Mucosa of descending colon (tissue), 3 donors: ENCODE data around the gene DMXL1. TPM values are rescaled to one million over a fixed set of nuclear protein-coding genes. Genes with fewer than 3 reads are reported as not detected.
"Not testable (repeated sequence)": the region's sequence is repeated elsewhere in the genome, so short reads cannot be mapped to it uniquely, and the experiment has no call there.

Experiments
- ATAC-seq: fragments of 200-7000 bp; cut with Tn5 transposase; one replicate; pipeline ENCODE4 v1.9.1; 2020; ENCODE audit warnings: mild to moderate bottlenecking, moderate library complexity
- DNase-seq, 3 donors: peaks; one replicate each; pipeline ENCODE4 v3.0.0-alpha.2; 2020
- H3K36me3 ChIP-seq: fragments of 200-600 bp; one replicate; pipeline ENCODE4 v1.8.0; 2021; ENCODE audit warnings: low read depth, mild to moderate bottlenecking
- H3K4me1 ChIP-seq: fragments of 200-600 bp; one replicate; pipeline ENCODE4 v1.8.0; 2021; ENCODE audit warnings: low read depth, mild to moderate bottlenecking
- H3K4me3 ChIP-seq: fragments of 200-600 bp; one replicate; pipeline ENCODE4 v1.8.0; 2021; ENCODE audit warnings: mild to moderate bottlenecking
- H3K9me3 ChIP-seq: fragments of 200-600 bp; one replicate; pipeline ENCODE4 v1.8.0; 2021; ENCODE audit warnings: mild to moderate bottlenecking
- CTCF ChIP-seq: fragments of 200-600 bp; IDR thresholded peaks from one replicate; pipeline ENCODE4 v1.8.0; 2022; ENCODE audit warnings: antibody characterized with exemption, mild to moderate bottlenecking
- intact Hi-C, 2 donors: fragments of 100-400 bp; cut with DNase I in 1 of 2; cut with micrococcal nuclease in 1 of 2; formaldehyde crosslinking; loops; one replicate each; pipeline versions ENCODE4 v1.11.0 to v1.11.1; 2022; cut with DNase I, micrococcal nuclease
- total RNA-seq, 3 donors: library from RNA; stranded (reverse); fragmentation: NEBNext Ultra II Directional in 2 of 3; extraction: Animal tissue kit (Norgen Biotek cat#: 25700) in 2 of 3; gene quantifications; one replicate each; pipeline versions ENCODE4 v1.2.1 to v1.2.4, GENCODE V29; 2021 to 2023
- donor health status: DM: no; HTN: no; CAD: no; lungs with moderate emphysema.
- donor health status: DM: no; HTN: no; CAD: no.
- donor health status: DM: no; HTN: yes; CAD: no.

DMXL1 gene
- total RNA-seq, 3 donors from 2014 or later, result 34.7 to 60.0 (median 51.0) TPM

DNA sequence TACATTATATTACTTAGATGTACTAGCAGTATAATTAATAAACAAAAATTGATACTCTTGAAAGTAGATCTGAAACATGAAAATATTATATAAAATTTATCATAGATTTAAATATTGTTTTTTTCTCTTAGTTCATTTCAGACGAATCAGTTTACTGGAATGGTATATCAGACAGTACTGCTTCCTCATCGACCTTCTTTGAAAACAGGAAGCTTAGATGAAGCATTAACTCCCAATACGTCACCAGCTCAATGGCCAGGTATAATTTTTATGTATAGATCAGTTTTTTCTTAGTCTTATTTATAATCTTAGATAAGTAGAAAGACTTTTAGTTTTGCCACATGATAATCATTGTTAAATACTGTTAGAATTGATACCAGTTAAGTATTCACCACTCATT is 106.3 kb downstream of the DMXL1 start:
- ATAC-seq (no peak), DNase-seq (no peak)
- intact Hi-C loops, result no loop called here
- Histone ChIP-seq H3K4me1 (no peaks in the 10 kb centered on the region), H3K4me3 (no peak overlapping the region), H3K9me3 (no peaks in the 10 kb centered on the region), H3K36me3 (no peaks in the 10 kb centered on the region)
- TF ChIP-seq CTCF, result no peak

GRCh38 chr5:119178435-119178834 is 107.5 kb downstream of the DMXL1 start:
- DNase-seq (no peak), ATAC-seq (no peak)
- no peaks in the 10 kb centered on the region for H3K9me3 ChIP-seq
- H3K36me3 ChIP-seq, result no peaks in the 10 kb centered on the region
- no peak overlapping the region for H3K4me3 ChIP-seq
- intact Hi-C loops, result no loop called here
- no peak for TF ChIP-seq CTCF
- no peaks in the 10 kb centered on the region for H3K4me1 ChIP-seq

GRCh38 chr5:119179857-119180641 is 109.2 kb downstream of the DMXL1 start:
- DNase-seq (no peak), ATAC-seq (no peak)
- intact Hi-C loops, result no loop called here
- H3K36me3 ChIP-seq, result no peaks in the 10 kb centered on the region
- no peak overlapping the region for H3K4me3 ChIP-seq
- no peaks in the 10 kb centered on the region for H3K9me3 ChIP-seq
- TF ChIP-seq CTCF, result no peak
- no peaks in the 10 kb centered on the region for H3K4me1 ChIP-seq

GRCh38 chr5:119185512-119185911 is 114.6 kb downstream of the DMXL1 start:
- H3K36me3 ChIP-seq, H3K9me3 ChIP-seq, DNase-seq, H3K4me1 ChIP-seq, H3K4me3 ChIP-seq, intact Hi-C loops, ATAC-seq: not testable (repeated sequence)

- intact Hi-C loops, result no loop called here
- Histone ChIP-seq H3K9me3 (no peaks in the 10 kb centered on the region), H3K4me1 (no peaks in the 10 kb centered on the region), H3K4me3 (no peak overlapping the region), H3K36me3 (no peaks in the 10 kb centered on the region)
- no peak for TF ChIP-seq CTCF
- DNase-seq (no peak), ATAC-seq (no peak)
These were observed 117.1 kb downstream of the DMXL1 start for GRCh38 chr5:119187776-119188529.

DNA sequence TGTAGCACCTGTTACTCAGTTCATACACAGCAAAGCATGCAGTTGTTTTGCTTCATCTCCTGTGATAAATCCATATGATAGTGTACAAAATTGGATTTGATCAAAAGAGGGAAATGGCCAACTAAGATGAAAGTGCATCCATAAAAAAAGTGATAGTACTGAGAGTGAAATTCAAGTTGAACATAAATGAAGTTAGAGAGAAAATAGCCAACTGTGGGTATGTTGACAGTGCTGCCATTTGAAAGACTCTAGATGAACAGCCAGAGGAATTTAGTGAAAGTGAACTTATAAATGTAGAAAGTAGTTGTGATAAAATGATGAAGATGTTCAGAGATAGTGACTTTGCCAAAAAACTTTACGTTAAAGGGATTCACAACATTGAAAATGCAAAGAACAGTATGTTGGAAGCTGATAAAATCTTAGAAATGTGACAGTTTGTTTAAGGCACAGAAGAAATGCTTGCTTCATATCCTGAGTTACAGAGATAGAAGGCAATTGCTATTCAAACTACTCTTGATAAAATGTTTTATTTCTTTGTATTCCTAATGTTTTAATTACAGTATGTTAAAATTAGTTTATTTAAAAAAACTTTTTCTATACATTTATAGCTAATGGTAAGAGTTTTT is 119.7 kb downstream of the DMXL1 start:
- intact Hi-C loops, result no loop called here
- Histone ChIP-seq H3K4me3 (no peak overlapping the region), H3K9me3 (no peaks in the 10 kb centered on the region), H3K36me3 (peaks cover 8% of the 10 kb centered on the region), H3K4me1 (no peaks in the 10 kb centered on the region)
- TF ChIP-seq CTCF, result no peak
- ATAC-seq (no peak), DNase-seq (no peak)
